T-helper 1 cell treated with Interleukin-12 subunit alpha and Interleukin-12 subunit beta and Interleukin-4 antibody, amounts not matched to agents 30 μg/mL and 1 μg/mL, for 36 hours (primary cell): Measurements from ENCODE around the gene ZNF19.
"Not testable (repeated sequence)": the region's sequence is repeated elsewhere in the genome, so short reads cannot be mapped to it uniquely, and the experiment has no call there.

Experiments
- H3K27ac Mint-ChIP-seq: one replicate; pipeline ENCODE4 v1.8.0; 2021; ENCODE audit warnings: mild to moderate bottlenecking, mixed read lengths
- H3K27me3 Mint-ChIP-seq: one replicate; pipeline ENCODE4 v1.8.0; 2021; ENCODE audit warnings: low read depth, mixed read lengths
- H3K36me3 Mint-ChIP-seq: one replicate; pipeline ENCODE4 v1.8.0; 2021; ENCODE audit warnings: low read depth, mixed read lengths
- H3K4me1 Mint-ChIP-seq: one replicate; pipeline ENCODE4 v1.8.0; 2021; ENCODE audit warnings: low read depth, mixed read lengths
- H3K4me3 Mint-ChIP-seq: one replicate; pipeline ENCODE4 v1.8.0; 2021; ENCODE audit warnings: mild to moderate bottlenecking, moderate library complexity, mixed read lengths
- H3K9me3 Mint-ChIP-seq: one replicate; pipeline ENCODE4 v1.8.0; 2021; ENCODE audit warnings: mixed read lengths

The ZNF19 gene

DNA sequence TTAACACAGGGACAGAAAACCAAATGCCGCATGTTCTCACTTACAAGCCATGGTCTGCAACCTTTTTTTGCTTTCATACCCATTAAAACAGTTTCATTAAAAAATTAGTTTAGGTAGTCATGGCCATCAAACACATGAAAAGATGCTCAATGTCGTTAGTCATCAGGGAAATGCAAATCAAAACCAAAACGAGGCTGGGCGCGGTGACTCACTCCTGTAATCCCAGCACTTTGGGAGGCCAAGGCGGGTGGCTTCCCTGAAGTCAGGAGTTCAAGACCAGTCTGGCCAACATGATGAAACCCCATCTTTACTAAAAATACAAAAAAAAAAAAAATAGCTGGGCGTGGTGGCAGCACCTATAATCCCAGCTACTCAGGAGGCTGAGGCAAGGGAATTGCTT lies 14.9 kb upstream of the ZNF19 start:
- H3K9me3 Mint-ChIP-seq, H3K36me3 Mint-ChIP-seq, H3K4me3 Mint-ChIP-seq, H3K27ac Mint-ChIP-seq, H3K27me3 Mint-ChIP-seq, H3K4me1 Mint-ChIP-seq: not testable (repeated sequence)

DNA sequence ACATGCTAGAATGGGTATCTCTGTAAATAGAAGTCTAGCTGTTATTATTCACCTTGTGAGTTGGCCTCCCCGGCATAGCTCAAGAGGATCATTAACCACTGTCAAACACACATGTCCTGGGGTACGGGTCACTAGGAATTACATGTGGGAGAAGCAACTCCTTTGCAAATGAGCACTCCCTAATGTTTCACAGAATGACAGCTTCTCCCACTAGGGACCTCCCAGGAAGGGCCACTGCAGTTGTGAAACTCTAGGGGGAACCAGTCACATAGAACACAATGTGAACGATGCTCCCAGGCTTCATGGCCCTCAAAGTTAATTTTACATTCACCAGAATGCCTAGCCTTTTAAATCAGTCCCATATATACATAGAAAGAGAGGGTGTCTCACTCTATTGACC lies 12.4 kb upstream of the ZNF19 start:
- no peaks in the 10 kb centered on the region for H3K4me1 Mint-ChIP-seq
- H3K27ac Mint-ChIP-seq = no peak overlapping the region
- no peaks in the 10 kb centered on the region for H3K36me3 Mint-ChIP-seq
- H3K27me3 Mint-ChIP-seq = no peaks in the 10 kb centered on the region
- no peaks in the 10 kb centered on the region for H3K9me3 Mint-ChIP-seq
- no peak overlapping the region for H3K4me3 Mint-ChIP-seq

DNA sequence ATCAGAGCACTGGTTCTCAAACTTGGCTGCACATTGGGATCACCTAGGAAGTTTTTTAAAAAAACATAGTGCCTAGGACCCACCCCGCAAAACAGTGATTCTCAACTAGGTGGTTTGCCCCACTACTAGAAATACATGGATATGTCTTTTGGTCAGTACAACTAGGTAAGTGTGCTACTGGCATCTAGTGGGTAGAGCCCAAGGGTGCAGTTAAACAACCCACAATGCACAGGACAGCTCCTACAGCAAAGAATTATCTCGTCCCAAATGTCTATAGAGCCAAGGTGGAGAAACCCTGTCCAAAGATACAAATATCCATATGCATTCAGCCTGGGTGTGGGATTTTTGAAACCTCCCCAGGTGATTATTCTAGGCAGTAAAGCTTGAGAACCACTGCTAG lies 11.8 kb upstream of the ZNF19 start:
- H3K36me3 Mint-ChIP-seq = no peaks in the 10 kb centered on the region
- no peaks in the 10 kb centered on the region for H3K9me3 Mint-ChIP-seq
- H3K27me3 Mint-ChIP-seq = no peaks in the 10 kb centered on the region
- H3K27ac Mint-ChIP-seq = no peak overlapping the region
- no peak overlapping the region for H3K4me3 Mint-ChIP-seq
- H3K4me1 Mint-ChIP-seq = no peaks in the 10 kb centered on the region

GRCh38 chr16:71499775-71500364 lies 10.7 kb upstream of the ZNF19 start:
- Mint-ChIP-seq H3K36me3 (no peaks in the 10 kb centered on the region), H3K27me3 (no peaks in the 10 kb centered on the region), H3K4me1 (no peaks in the 10 kb centered on the region), H3K4me3 (no peak overlapping the region), H3K27ac (no peak overlapping the region), H3K9me3 (no peaks in the 10 kb centered on the region)

DNA sequence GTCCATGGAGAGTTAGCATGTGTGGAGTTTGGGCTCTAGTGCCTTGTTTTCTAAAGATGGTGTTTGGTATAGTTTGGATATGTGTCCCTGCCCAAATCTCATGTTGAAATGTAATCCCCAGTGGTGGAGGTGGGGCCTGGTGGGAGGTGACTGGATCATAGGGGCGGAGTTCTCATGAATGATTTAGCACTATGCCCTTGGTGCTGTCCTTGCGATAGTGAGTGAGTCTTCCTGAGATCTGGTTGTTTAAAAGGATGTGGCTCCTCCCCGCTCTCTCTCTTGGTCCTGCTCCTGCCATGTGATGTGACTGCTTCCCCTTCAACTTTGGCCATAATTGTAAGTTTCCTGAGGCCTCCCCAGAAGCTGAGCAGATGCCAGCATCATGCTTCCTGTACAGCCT lies 8.9 kb upstream of the ZNF19 start:
- Mint-ChIP-seq H3K9me3 (no peaks in the 10 kb centered on the region), H3K36me3 (no peaks in the 10 kb centered on the region), H3K27me3 (no peaks in the 10 kb centered on the region), H3K4me1 (no peaks in the 10 kb centered on the region), H3K27ac (no peak overlapping the region), H3K4me3 (no peak overlapping the region)

GRCh38 chr16:71493213-71493612 lies 4.1 kb upstream of the ZNF19 start:
- Mint-ChIP-seq H3K4me1 (no peaks in the 10 kb centered on the region), H3K4me3 (no peak overlapping the region), H3K36me3 (no peaks in the 10 kb centered on the region), H3K27ac (no peak overlapping the region), H3K9me3 (no peaks in the 10 kb centered on the region), H3K27me3 (no peaks in the 10 kb centered on the region)

GRCh38 chr16:71492786-71493185 lies 3.7 kb upstream of the ZNF19 start:
- no peaks in the 10 kb centered on the region for H3K9me3 Mint-ChIP-seq
- H3K4me1 Mint-ChIP-seq = no peaks in the 10 kb centered on the region
- H3K4me3 Mint-ChIP-seq = no peak overlapping the region
- H3K27ac Mint-ChIP-seq = no peak overlapping the region
- H3K27me3 Mint-ChIP-seq = no peaks in the 10 kb centered on the region
- H3K36me3 Mint-ChIP-seq = no peaks in the 10 kb centered on the region

DNA sequence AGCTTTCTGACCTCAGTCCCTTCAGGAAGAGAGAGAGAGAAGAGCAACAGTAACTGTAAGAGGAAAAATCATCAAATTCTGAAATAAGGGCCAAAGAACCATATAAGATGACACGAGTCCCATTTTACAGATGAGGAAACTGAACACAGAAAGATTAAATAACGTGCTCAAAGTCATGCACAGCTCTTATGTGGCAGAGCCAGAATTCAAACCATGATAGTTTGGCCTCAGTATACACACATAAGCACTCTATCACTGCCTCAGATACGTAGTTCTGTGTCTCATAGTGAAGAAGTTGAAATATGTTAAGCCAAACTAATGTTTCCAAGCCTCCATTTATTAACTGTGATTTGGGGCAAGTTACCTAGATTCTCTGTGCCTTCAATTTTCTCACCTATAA lies 1.9 kb upstream of the ZNF19 start:
- no peaks in the 10 kb centered on the region for H3K4me1 Mint-ChIP-seq
- no peaks in the 10 kb centered on the region for H3K27me3 Mint-ChIP-seq
- H3K4me3 Mint-ChIP-seq = no peak overlapping the region
- H3K9me3 Mint-ChIP-seq = no peaks in the 10 kb centered on the region
- H3K36me3 Mint-ChIP-seq = no peaks in the 10 kb centered on the region
- no peak overlapping the region for H3K27ac Mint-ChIP-seq

GRCh38 chr16:71490361-71490760 lies 1.2 kb upstream of the ZNF19 start:
- H3K27me3 Mint-ChIP-seq = no peaks in the 10 kb centered on the region
- H3K4me1 Mint-ChIP-seq = no peaks in the 10 kb centered on the region
- no peak overlapping the region for H3K27ac Mint-ChIP-seq
- no peak overlapping the region for H3K4me3 Mint-ChIP-seq
- no peaks in the 10 kb centered on the region for H3K9me3 Mint-ChIP-seq
- no peaks in the 10 kb centered on the region for H3K36me3 Mint-ChIP-seq

GRCh38 chr16:71484006-71484893 lies 4.9 kb downstream of the ZNF19 start:
- Mint-ChIP-seq H3K27me3 (no peaks in the 10 kb centered on the region), H3K9me3 (no peaks in the 10 kb centered on the region), H3K27ac (peak overlapping the region; percentile 69), H3K4me3 (peak overlapping the region; percentile 82), H3K4me1 (peaks cover 14% of the 10 kb centered on the region), H3K36me3 (no peaks in the 10 kb centered on the region)

DNA sequence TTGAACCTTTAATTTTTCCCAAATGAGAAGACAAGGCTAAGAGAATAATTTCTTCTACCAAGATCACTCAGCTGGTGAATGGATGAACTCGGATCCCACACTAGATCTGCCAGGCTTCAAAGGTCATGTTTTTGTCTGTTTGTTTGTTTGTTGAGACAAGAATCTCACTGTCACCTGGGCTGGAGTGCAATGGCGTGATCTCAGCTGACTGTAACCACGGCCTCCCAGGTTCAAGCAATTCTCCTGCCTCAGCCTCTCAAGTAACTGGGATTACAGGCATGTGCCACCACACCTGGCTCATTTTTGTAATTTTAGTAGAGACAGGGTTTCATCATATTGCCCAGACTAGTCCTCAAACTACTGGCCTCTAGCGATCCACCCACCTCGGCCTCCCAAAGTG lies 6.6 kb downstream of the ZNF19 start:
- H3K9me3 Mint-ChIP-seq = no peaks in the 10 kb centered on the region
- H3K4me3 Mint-ChIP-seq = no peak overlapping the region
- no peak overlapping the region for H3K27ac Mint-ChIP-seq
- peaks cover 14% of the 10 kb centered on the region for H3K4me1 Mint-ChIP-seq
- H3K36me3 Mint-ChIP-seq = no peaks in the 10 kb centered on the region
- no peaks in the 10 kb centered on the region for H3K27me3 Mint-ChIP-seq

DNA sequence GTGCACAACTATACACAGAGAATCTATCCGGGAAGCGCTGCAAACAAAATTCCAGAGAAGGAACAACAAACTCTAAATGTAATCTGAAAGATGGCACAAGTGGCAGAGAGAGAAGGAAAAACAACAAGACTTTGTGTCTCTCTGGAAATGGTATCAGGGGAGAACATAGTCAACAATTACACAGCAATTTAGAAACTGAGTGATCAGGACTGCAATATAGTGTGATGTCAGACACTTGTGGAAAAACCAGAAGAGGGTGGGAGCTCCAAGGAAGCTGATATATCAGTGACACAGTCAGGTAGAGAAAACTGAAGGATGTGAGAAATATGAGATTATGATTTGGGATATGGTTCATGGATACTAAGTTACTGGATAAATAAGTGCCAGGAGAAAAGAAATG lies 8.2 kb downstream of the ZNF19 start:
- Mint-ChIP-seq H3K4me1 (peaks cover 17% of the 10 kb centered on the region), H3K27me3 (no peaks in the 10 kb centered on the region), H3K4me3 (no peak overlapping the region), H3K9me3 (no peaks in the 10 kb centered on the region), H3K36me3 (peaks cover 2% of the 10 kb centered on the region), H3K27ac (no peak overlapping the region)

GRCh38 chr16:71479420-71479819 lies 9.7 kb downstream of the ZNF19 start:
- H3K4me3 Mint-ChIP-seq = no peak overlapping the region
- H3K27me3 Mint-ChIP-seq = no peaks in the 10 kb centered on the region
- H3K27ac Mint-ChIP-seq = no peak overlapping the region
- no peaks in the 10 kb centered on the region for H3K9me3 Mint-ChIP-seq
- H3K4me1 Mint-ChIP-seq = peaks cover 12% of the 10 kb centered on the region
- peaks cover 5% of the 10 kb centered on the region for H3K36me3 Mint-ChIP-seq

- Mint-ChIP-seq H3K9me3 (no peaks in the 10 kb centered on the region), H3K4me3 (no peak overlapping the region), H3K27ac (peak overlapping the region; percentile 47), H3K4me1 (peaks cover 5% of the 10 kb centered on the region), H3K36me3 (peaks cover 5% of the 10 kb centered on the region), H3K27me3 (no peaks in the 10 kb centered on the region)
These were observed 12.5 kb downstream of the ZNF19 start for GRCh38 chr16:71476457-71477124.

DNA sequence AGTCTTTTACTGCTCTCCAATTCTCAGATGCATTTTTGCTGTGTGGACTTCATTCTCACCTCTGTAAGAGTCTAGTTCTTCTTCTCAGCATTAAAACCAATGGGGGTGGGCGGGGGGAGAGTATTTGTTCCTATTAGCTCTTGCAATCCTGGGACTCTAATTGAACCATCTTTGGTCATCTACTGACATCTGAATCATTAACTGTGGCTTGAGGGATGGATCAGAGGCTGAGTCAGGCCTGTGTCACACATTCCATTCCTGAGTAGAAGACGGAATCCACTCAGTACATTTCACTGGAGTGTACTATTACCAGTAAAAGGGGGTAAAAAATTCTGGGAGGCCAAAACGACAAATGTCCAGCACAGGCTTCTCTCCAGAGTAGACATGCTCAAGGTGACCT lies 14.3 kb downstream of the ZNF19 start:
- Mint-ChIP-seq H3K9me3 (no peaks in the 10 kb centered on the region), H3K36me3 (peaks cover 5% of the 10 kb centered on the region), H3K27ac (no peak overlapping the region), H3K4me1 (peaks cover 3% of the 10 kb centered on the region), H3K4me3 (no peak overlapping the region), H3K27me3 (no peaks in the 10 kb centered on the region)
